ENCODE measurements around the gene ARL8A.
"Not testable (repeated sequence)": the region's sequence is repeated elsewhere in the genome, so short reads cannot be mapped to it uniquely, and the experiment has no call there.

The ARL8A gene

GRCh38 chr1:202150602-202151001 lies 6.1 kb upstream of the ARL8A start:
- TF ChIP-seq CTCF (conservative IDR thresholded peaks at IDR 0.05; ENCODE audit: control insufficient read depth, insufficient read depth, low read depth, low read length), result no peak
- no peak overlapping the region for H3K4me3 ChIP-seq (ENCODE audit: control insufficient read depth, low read depth, low read length)
- DNase-seq (ENCODE audit: low read depth), result no peak

GRCh38 chr1:202150187-202150586 lies 5.7 kb upstream of the ARL8A start:
- TF ChIP-seq CTCF (conservative IDR thresholded peaks at IDR 0.05; ENCODE audit: control insufficient read depth, insufficient read depth, low read depth, low read length), result no peak
- H3K4me3 ChIP-seq (ENCODE audit: control insufficient read depth, low read depth, low read length), result no peak overlapping the region
- DNase-seq (ENCODE audit: low read depth), result no peak

GRCh38 chr1:202149566-202149965 lies 5.0 kb upstream of the ARL8A start:
- TF ChIP-seq CTCF (conservative IDR thresholded peaks at IDR 0.05; ENCODE audit: control insufficient read depth, insufficient read depth, low read depth, low read length), result no peak
- no peak for DNase-seq (ENCODE audit: low read depth)
- H3K4me3 ChIP-seq (ENCODE audit: control insufficient read depth, low read depth, low read length), result no peak overlapping the region

- H3K4me3 ChIP-seq (ENCODE audit: control insufficient read depth, low read depth, low read length), result no peak overlapping the region
- no peak for TF ChIP-seq CTCF (conservative IDR thresholded peaks at IDR 0.05; ENCODE audit: control insufficient read depth, insufficient read depth, low read depth, low read length)
- no peak for DNase-seq (ENCODE audit: low read depth)
Measured at GRCh38 chr1:202148391-202148790, 3.9 kb upstream of the ARL8A start.

- no peak for TF ChIP-seq CTCF (conservative IDR thresholded peaks at IDR 0.05; ENCODE audit: control insufficient read depth, insufficient read depth, low read depth, low read length)
- no peak for DNase-seq (ENCODE audit: low read depth)
- H3K4me3 ChIP-seq (ENCODE audit: control insufficient read depth, low read depth, low read length), result no peak overlapping the region
Measured at GRCh38 chr1:202146993-202147392, 2.5 kb upstream of the ARL8A start.

GRCh38 chr1:202146279-202146678 lies 1.7 kb upstream of the ARL8A start:
- TF ChIP-seq CTCF (conservative IDR thresholded peaks at IDR 0.05; ENCODE audit: control insufficient read depth, insufficient read depth, low read depth, low read length), result no peak
- no peak overlapping the region for H3K4me3 ChIP-seq (ENCODE audit: control insufficient read depth, low read depth, low read length)
- no peak for DNase-seq (ENCODE audit: low read depth)

- DNase-seq (ENCODE audit: low read depth); H3K4me3 ChIP-seq (ENCODE audit: control insufficient read depth, low read depth, low read length): not testable (repeated sequence)
Measured at GRCh38 chr1:202145744-202146140, 1.2 kb upstream of the ARL8A start.
